ENCODE measurements around the gene MTHFSD.

The MTHFSD gene

DNA sequence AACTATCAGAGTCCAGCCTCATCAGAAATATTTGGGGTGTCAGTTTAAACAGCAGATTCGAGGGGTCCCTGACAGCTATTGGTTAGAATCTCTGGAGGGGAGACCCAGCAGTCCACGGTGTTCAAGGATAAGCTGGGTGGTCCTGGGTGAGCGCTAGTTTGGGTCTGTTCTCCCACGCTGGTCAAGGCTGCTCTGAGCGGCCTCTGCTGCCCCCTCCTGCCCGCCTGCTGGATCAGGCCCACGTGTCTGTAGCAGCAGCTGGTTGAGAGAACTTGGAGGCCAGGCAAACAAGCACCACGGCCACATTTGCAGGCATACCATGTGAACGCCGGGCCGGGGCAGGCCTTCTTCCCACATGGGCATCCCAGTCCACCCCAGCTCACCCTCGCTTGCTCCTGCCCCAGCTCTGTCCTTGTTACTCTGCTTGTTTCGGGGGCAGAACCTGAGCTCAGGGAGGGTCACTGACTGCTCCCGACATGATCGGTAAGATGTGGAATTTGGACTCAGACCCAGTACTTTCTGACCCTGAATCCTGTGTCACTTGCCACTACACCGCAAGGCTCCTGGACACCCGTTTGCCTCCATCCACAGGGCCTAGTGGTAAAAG lies 37.3 kb downstream of the MTHFSD start:
- TF ChIP-seq SNAI2 (CRISPR knock-in tag; IDR thresholded peaks at IDR 0.05) (no peak), BACH2 (CRISPR knock-in tag; IDR thresholded peaks at IDR 0.05; ENCODE audit: borderline replicate concordance) (no peak), RARB (CRISPR knock-in tag; IDR thresholded peaks at IDR 0.05) (no peak), CSDC2 (CRISPR knock-in tag; IDR thresholded peaks at IDR 0.05) (no peak), ZFP30 (CRISPR knock-in tag; IDR thresholded peaks at IDR 0.05) (no peak), ZFP3 (CRISPR knock-in tag; IDR thresholded peaks at IDR 0.05) (no peak), ZNF565 (CRISPR knock-in tag; conservative IDR thresholded peaks at IDR 0.05; ENCODE audit: low read depth) (no peak), ZNF70 (CRISPR knock-in tag; IDR thresholded peaks at IDR 0.05) (no peak), GLIS3 (CRISPR knock-in tag; IDR thresholded peaks at IDR 0.05) (no peak), PPARA (CRISPR knock-in tag; IDR thresholded peaks at IDR 0.05; ENCODE audit: borderline replicate concordance) (no peak), OSR1 (CRISPR knock-in tag; IDR thresholded peaks at IDR 0.05) (no peak), ZNF8 (CRISPR knock-in tag; IDR thresholded peaks at IDR 0.05) (no peak), ISL1 (CRISPR knock-in tag; IDR thresholded peaks at IDR 0.05) (no peak), ZC3H10 (CRISPR knock-in tag; IDR thresholded peaks at IDR 0.05) (no peak), ESRRG (CRISPR knock-in tag; IDR thresholded peaks at IDR 0.05) (no peak), TCF4 (CRISPR knock-in tag; IDR thresholded peaks at IDR 0.05; ENCODE audit: borderline replicate concordance) (no peak)
- TF ChIP-seq, protein P1, sequence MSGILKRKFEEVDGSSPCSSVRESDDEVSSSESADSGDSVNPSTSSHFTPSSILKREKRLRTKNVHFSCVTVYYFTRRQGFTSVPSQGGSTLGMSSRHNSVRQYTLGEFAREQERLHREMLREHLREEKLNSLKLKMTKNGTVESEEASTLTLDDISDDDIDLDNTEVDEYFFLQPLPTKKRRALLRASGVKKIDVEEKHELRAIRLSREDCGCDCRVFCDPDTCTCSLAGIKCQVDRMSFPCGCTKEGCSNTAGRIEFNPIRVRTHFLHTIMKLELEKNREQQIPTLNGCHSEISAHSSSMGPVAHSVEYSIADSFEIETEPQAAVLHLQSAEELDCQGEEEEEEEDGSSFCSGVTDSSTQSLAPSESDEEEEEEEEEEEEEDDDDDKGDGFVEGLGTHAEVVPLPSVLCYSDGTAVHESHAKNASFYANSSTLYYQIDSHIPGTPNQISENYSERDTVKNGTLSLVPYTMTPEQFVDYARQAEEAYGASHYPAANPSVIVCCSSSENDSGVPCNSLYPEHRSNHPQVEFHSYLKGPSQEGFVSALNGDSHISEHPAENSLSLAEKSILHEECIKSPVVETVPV (CRISPR knock-in tag; IDR thresholded peaks at IDR 0.05): no peak
- TF ChIP-seq, protein P2, sequence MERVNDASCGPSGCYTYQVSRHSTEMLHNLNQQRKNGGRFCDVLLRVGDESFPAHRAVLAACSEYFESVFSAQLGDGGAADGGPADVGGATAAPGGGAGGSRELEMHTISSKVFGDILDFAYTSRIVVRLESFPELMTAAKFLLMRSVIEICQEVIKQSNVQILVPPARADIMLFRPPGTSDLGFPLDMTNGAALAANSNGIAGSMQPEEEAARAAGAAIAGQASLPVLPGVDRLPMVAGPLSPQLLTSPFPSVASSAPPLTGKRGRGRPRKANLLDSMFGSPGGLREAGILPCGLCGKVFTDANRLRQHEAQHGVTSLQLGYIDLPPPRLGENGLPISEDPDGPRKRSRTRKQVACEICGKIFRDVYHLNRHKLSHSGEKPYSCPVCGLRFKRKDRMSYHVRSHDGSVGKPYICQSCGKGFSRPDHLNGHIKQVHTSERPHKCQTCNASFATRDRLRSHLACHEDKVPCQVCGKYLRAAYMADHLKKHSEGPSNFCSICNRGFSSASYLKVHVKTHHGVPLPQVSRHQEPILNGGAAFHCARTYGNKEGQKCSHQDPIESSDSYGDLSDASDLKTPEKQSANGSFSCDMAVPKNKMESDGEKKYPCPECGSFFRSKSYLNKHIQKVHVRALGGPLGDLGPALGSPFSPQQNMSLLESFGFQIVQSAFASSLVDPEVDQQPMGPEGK (CRISPR knock-in tag; IDR thresholded peaks at IDR 0.05; ENCODE audit: borderline replicate concordance): no peak
- TF ChIP-seq, protein P3, sequence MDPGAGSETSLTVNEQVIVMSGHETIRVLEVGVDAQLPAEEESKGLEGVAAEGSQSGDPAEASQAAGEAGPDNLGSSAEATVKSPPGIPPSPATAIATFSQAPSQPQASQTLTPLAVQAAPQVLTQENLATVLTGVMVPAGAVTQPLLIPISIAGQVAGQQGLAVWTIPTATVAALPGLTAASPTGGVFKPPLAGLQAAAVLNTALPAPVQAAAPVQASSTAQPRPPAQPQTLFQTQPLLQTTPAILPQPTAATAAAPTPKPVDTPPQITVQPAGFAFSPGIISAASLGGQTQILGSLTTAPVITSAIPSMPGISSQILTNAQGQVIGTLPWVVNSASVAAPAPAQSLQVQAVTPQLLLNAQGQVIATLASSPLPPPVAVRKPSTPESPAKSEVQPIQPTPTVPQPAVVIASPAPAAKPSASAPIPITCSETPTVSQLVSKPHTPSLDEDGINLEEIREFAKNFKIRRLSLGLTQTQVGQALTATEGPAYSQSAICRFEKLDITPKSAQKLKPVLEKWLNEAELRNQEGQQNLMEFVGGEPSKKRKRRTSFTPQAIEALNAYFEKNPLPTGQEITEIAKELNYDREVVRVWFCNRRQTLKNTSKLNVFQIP (CRISPR knock-in tag; IDR thresholded peaks at IDR 0.05; ENCODE audit: borderline replicate concordance, low read depth): no peak
- TF ChIP-seq, protein P4, sequence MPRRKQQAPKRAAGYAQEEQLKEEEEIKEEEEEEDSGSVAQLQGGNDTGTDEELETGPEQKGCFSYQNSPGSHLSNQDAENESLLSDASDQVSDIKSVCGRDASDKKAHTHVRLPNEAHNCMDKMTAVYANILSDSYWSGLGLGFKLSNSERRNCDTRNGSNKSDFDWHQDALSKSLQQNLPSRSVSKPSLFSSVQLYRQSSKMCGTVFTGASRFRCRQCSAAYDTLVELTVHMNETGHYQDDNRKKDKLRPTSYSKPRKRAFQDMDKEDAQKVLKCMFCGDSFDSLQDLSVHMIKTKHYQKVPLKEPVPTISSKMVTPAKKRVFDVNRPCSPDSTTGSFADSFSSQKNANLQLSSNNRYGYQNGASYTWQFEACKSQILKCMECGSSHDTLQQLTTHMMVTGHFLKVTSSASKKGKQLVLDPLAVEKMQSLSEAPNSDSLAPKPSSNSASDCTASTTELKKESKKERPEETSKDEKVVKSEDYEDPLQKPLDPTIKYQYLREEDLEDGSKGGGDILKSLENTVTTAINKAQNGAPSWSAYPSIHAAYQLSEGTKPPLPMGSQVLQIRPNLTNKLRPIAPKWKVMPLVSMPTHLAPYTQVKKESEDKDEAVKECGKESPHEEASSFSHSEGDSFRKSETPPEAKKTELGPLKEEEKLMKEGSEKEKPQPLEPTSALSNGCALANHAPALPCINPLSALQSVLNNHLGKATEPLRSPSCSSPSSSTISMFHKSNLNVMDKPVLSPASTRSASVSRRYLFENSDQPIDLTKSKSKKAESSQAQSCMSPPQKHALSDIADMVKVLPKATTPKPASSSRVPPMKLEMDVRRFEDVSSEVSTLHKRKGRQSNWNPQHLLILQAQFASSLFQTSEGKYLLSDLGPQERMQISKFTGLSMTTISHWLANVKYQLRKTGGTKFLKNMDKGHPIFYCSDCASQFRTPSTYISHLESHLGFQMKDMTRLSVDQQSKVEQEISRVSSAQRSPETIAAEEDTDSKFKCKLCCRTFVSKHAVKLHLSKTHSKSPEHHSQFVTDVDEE (CRISPR knock-in tag; IDR thresholded peaks at IDR 0.05): no peak
- ATAC-seq: peak; percentile 87

DNA sequence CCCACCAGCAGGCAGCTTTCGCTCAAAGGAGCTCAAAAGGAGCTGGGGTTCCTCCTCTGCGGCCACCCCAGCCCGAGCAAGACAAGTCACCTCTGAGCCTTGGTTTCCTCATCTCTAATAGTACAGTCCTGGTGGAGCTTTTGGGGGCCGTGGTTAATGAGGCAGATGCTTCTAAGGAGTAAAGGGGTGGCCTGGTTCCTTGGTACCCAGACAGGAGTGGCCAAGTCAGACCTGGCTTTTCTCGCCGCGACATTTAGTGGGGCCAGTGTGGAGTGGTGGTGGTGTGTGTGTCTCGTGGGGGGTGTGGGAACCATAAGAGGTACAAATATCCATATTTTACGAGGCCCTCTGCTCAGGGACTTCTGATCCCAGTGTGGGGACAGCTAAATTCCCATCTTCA lies 38.0 kb downstream of the MTHFSD start:
- TF ChIP-seq GLIS3 (CRISPR knock-in tag; IDR thresholded peaks at IDR 0.05) (no peak), ARNTL (CRISPR knock-in tag; IDR thresholded peaks at IDR 0.05; ENCODE audit: borderline replicate concordance, low read depth) (no peak), ZFP3 (CRISPR knock-in tag; IDR thresholded peaks at IDR 0.05) (no peak), BACH2 (CRISPR knock-in tag; IDR thresholded peaks at IDR 0.05; ENCODE audit: borderline replicate concordance) (no peak), PPARA (CRISPR knock-in tag; IDR thresholded peaks at IDR 0.05; ENCODE audit: borderline replicate concordance) (no peak), OSR1 (CRISPR knock-in tag; IDR thresholded peaks at IDR 0.05) (no peak), ESRRG (CRISPR knock-in tag; IDR thresholded peaks at IDR 0.05) (no peak), ZFP30 (CRISPR knock-in tag; IDR thresholded peaks at IDR 0.05) (no peak), TOX (CRISPR knock-in tag; IDR thresholded peaks at IDR 0.05; ENCODE audit: borderline replicate concordance) (no peak), SNAI2 (CRISPR knock-in tag; IDR thresholded peaks at IDR 0.05) (no peak), CSDC2 (CRISPR knock-in tag; IDR thresholded peaks at IDR 0.05) (no peak)
- TF ChIP-seq, protein P1 (CRISPR knock-in tag; IDR thresholded peaks at IDR 0.05): no peak
- TF ChIP-seq, protein P3 (CRISPR knock-in tag; IDR thresholded peaks at IDR 0.05; ENCODE audit: borderline replicate concordance, low read depth): no peak
- TF ChIP-seq, protein P2 (CRISPR knock-in tag; IDR thresholded peaks at IDR 0.05; ENCODE audit: borderline replicate concordance): no peak
- TF ChIP-seq, protein P5, sequence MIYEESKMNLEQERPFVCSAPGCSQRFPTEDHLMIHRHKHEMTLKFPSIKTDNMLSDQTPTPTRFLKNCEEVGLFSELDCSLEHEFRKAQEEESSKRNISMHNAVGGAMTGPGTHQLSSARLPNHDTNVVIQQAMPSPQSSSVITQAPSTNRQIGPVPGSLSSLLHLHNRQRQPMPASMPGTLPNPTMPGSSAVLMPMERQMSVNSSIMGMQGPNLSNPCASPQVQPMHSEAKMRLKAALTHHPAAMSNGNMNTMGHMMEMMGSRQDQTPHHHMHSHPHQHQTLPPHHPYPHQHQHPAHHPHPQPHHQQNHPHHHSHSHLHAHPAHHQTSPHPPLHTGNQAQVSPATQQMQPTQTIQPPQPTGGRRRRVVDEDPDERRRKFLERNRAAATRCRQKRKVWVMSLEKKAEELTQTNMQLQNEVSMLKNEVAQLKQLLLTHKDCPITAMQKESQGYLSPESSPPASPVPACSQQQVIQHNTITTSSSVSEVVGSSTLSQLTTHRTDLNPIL (CRISPR knock-in tag; IDR thresholded peaks at IDR 0.05; ENCODE audit: low read depth): no peak
- no peak for ATAC-seq
